Hematopoietic multipotent progenitor cell (in vitro differentiated cells): ENCODE results near the gene ZSCAN25. TPM values are rescaled to one million over a fixed set of nuclear protein-coding genes. Genes with fewer than 3 reads are reported as not detected.
"Not testable (repeated sequence)": the region's sequence is repeated elsewhere in the genome, so short reads cannot be mapped to it uniquely, and the experiment has no call there.

Experiments
- DNase-seq, 3 donors: peaks; one replicate each; pipeline ENCODE4 v3.0.0-alpha.2; 2011 to 2015; ENCODE audit warnings: low read depth in 2 of 3, low spot score in 2 of 3
- total RNA-seq: library from RNA; depleted of rRNA; stranded (reverse); fragments of >200 nt; gene quantifications from one replicate; pipeline ENCODE4 v1.2.3, GENCODE V29; 2012

ZSCAN25 gene
- total RNA-seq = 17.5 TPM

DNA sequence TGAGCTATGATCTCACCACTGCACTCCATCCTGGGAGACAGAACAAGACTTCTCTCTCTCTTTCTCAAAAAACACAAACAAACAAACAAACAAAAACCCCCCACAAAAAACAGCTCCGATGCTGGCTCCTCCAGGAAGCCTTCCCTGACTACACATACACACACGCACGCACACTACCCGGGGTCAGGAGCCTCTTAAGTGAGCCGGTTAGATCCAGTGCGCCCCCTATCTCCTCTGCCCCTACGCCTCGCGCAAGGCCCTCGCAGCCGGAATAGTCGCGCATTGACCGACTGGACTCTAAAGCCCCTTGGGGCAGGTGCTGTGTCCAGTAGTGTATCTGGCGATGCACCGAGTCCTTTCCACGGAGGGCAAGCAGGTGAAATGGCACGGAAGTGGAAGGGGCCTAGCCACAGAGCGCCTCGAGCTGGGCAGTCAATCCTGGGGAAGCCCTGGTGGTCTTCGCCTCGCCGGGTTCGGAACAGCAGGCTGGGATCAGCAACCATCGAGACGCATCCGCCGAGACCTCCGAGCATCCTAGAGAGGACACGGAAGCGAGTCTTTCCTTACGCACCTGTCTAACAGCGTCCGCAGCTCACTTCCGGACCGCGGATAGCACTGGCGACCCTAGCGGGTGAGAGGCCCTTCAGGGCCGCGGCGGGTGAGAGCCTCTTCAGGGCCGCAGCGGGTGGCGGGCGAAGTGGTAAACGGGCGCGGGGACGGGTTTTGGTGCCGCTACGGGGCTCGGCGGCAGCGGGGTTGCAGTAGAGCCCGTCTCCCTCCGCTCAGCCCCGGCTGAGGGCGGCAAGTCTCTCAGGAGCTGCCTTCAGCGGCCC, at the start of gene ZSCAN25:
ZSCAN25 (plus strand) TSS at position 588 of the 833 bp plus-strand sequence. CDS start 2,661 bp downstream, outside the sequence.
- peak; percentile 72 to 94 (median 89) for DNase-seq

GRCh38 chr7:99568770-99569169, 48.0 kb upstream of the ZSCAN25 start:
- DNase-seq = not testable (repeated sequence)

DNA sequence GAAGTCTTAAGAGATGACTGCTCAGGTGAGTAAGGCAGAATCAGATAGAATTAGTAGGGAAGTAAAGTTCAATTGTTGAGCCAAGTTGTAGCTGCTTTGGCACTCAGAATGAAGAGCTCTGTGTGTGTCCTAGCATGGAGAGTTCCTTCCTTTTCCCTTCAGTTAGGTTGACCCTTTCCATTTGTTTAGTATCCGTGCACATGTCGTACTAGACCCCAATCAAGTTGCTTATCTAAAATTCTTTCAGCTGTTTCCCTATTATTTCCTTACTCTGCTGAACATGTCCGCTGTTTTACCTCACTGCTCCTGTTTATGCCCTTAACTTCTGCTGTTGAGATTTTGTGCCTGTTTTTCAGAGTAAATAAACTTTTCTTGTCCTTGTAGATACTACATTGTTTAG, 45.0 kb upstream of the ZSCAN25 start:
- DNase-seq = no peak

- no peak for DNase-seq
Measured at GRCh38 chr7:99573257-99573656, 43.5 kb upstream of the ZSCAN25 start.

DNA sequence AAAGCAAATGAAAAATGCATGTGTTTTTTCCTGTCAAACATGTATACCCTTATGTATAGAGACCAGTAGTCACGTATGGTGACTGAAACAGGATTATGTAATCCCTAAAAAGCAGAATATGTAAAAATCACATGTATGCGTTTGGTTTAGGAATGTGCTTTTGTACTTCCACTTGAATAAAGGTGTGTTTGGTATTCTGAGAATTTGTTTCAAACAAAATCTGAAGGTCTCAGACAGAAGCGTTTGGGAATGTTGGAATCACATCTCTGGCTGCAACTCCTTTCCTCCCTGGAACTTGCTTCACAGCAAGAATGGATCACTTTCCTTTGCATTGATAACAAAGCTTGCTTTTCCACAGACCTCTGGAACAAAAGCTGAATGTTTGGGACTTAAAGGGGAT, 40.5 kb upstream of the ZSCAN25 start:
- no peak for DNase-seq

GRCh38 chr7:99579281-99579955, 37.3 kb upstream of the ZSCAN25 start:
- DNase-seq = peak in 1 of 3 donors; percentile 18

GRCh38 chr7:99579956-99580777, 36.6 kb upstream of the ZSCAN25 start:
- DNase-seq = peak in 2 of 3 donors; percentile 70 to 71

- not testable (repeated sequence) for DNase-seq
Measured at GRCh38 chr7:99580778-99581332, 35.9 kb upstream of the ZSCAN25 start.

- DNase-seq = no peak
Measured at GRCh38 chr7:99588868-99589267, 27.9 kb upstream of the ZSCAN25 start.

DNA sequence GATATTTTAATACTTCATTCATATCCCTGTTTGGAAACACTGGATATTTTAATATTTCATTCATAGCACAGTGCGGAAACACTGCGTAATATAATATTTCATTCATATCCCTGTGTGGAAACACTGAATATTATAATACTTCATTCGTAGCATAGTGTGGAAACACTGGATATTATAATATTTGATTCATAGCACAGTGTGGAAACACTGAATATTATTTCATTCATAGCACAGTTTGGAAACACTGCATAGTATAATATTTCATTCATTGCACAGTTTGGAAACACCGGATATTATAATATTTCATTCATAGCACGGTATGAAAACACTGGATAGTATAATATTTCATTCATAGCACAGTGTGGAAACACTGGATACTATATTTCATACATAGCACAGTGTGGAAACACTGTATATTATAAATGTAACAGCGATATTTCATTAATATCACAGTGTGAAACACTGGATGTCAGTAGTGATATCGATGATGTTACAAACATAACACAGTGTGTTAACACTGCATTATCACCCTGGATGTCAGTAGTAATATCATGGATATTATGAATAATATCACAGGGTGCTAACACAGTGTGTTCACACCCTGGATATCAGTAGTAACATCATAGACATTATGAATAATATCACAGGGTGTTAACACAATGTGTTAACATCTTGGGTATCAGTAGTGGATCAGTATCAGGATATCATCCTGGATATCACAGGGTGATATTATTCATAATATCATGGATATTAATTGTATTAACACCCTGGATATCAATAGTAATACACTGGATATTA, 21.6 kb upstream of the ZSCAN25 start:
- DNase-seq = no peak

- DNase-seq = no peak
Measured at GRCh38 chr7:99596408-99596955, 20.3 kb upstream of the ZSCAN25 start.

DNA sequence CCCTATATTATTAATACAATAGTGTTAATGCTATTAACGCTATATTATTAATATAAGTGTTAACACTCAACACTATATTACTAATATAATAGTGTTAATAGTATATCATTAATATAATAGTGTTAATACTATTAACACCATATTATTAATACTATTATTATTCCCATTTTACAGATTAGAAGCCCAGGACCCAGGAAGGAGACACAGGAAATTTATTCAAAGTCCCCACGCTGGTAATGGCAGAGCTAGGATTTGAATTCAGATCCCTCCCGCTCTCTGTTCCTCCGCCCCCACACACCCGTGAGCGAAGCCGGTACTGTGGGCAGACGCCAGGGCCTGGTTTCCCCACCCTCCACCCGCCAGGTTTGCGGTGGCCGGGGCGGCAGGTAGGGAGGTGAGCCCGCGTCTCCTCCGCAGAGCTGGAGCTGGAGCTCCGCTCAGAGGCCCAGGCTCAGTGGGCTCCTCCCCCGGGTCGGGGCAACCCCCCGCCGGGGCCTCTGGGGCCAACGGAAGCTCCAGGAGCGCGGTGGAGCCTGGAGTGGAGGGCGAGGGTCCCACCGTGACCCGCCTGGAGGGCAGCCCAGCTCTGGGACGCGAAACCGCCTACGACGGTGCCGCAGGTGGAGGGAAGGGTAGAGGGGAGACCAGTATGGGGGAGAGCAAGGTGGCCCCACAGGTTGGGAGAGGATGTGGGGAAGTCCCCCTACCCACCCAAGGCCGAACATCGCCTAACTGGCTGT, 18.8 kb upstream of the ZSCAN25 start, which contains the start of gene TMEM225B:
TMEM225B (plus strand) TSS at position 506 of the 740 bp plus-strand sequence. CDS start 6,122 bp downstream, outside the sequence.
- DNase-seq = no peak

DNA sequence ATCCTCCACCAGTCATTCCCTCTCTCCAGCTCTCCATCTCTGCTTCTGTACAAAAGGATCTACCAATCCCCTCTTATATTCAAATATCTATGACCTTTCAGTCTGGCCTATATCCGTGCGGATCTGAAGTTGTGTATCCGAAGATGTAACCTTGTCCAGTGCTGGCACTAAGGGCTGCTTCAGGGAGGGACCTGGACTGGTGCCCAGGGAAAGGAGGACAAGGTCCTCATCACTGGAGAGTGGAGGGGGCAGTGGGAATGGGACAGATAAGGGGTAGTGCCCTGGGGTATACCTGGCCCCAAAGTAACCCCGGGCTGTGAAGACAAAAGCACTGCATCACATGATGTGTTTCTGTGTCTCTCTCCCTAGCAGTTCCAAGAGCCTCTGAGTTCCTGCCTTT, 16.9 kb upstream of the ZSCAN25 start:
- no peak for DNase-seq

DNA sequence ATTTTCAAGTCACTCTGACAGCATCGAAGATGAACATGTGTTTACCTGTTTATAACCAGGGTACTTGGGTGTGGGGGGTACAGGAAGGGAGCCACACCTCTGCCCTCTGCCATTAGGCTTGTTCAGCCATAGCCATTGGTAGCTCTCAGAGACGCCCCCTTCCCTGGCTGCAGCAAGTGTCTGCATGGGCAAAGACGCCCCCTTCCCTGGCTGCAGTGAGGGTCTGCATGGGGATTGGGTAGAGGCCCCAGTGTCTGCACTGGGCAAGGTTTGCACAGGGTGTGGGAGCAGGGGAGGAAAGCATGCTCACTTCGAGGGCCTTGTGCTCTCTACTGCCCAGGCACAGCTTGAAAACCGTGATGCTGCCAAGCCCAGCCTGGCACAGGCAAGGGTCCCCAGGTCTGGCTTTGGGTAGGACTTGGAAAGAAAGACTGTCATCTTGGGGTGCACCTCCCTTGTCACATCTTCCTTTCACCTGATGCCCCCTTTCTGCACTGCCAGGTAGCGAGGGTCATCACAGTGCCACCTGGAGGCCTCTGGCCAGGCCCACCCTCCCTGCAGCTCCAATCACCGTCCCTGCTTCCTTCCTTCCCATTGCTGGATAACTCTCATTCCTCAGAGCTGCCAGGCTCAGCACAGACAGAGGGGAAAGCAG, 15.0 kb upstream of the ZSCAN25 start:
- DNase-seq = no peak

GRCh38 chr7:99605527-99605926, 11.2 kb upstream of the ZSCAN25 start:
- DNase-seq = no peak

DNA sequence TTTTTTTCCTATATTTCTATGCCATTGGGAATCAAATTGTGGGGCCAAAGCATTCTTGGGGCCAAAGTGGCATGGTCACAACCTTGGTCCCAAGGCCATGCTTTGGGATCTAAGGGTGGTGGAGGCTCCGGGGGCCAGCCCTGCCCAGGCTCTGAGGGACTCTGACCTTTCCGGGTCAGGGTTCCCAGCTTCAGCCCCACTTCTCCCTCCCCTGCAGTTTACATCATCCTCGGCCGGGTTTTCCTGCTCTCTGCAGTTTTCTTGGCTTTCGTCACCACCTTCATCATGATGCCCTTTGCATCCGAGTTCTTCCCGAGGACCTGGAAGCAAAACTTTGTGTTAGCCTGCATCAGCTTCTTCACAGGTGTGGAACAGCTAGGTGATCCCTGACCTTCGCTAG, 10.2 kb upstream of the ZSCAN25 start:
- DNase-seq = no peak

GRCh38 chr7:99607548-99607947, 9.2 kb upstream of the ZSCAN25 start:
- DNase-seq = no peak

GRCh38 chr7:99614495-99614894, 2.3 kb upstream of the ZSCAN25 start:
- DNase-seq = no peak
